ENCODE data around the gene ARMC12. TPM values are rescaled to one million over a fixed set of nuclear protein-coding genes. Genes with fewer than 3 reads are reported as not detected.

Gene ARMC12
- total RNA-seq, 1 donor from 2014 or later: 1.9 TPM

GRCh38 chr6:35737413-35738211 lies 780 bp downstream of the ARMC12 start:
- no peaks in the 10 kb centered on the region for H3K36me3 ChIP-seq
- peaks cover 59% of the 10 kb centered on the region for H3F3A ChIP-seq (ENCODE audit: low read depth)
- no peaks in the 10 kb centered on the region for H3K27me3 ChIP-seq
- peak overlapping the region; percentile 90 for H3K27ac ChIP-seq
- no peaks in the 10 kb centered on the region for H3K79me2 ChIP-seq (ENCODE audit: low read depth)
- H3K4me2 ChIP-seq: no peak overlapping the region
- Mint-ChIP-seq H3K4me3 (no peak overlapping the region), H3K4me1 (peaks cover 70% of the 10 kb centered on the region), H3K27me3 (ENCODE audit: insufficient read depth, low read depth) (peaks cover 8% of the 10 kb centered on the region), H3K27ac (peak overlapping the region; percentile 86), H3K36me3 (no peaks in the 10 kb centered on the region), H3K9me3 (no peaks in the 10 kb centered on the region)
- no peak for DNase-seq (ENCODE audit: low spot score)
- H2AFZ ChIP-seq (replicated peaks): peak overlapping the region; percentile 26
- no peak overlapping the region for H3K4me3 ChIP-seq
- H4K20me1 ChIP-seq (ENCODE audit: low read depth): no peaks in the 10 kb centered on the region
- no peaks in the 10 kb centered on the region for H3K9me3 ChIP-seq (ENCODE audit: low read depth)
- peaks cover 43% of the 10 kb centered on the region for H3K4me1 ChIP-seq
- H3K9ac ChIP-seq: no peak overlapping the region
- TF ChIP-seq CTCF (IDR thresholded peaks at IDR 0.05) (peak; percentile 62), EZH2 (IDR thresholded peaks at IDR 0.05) (no peak), EZH2phosphoT487 (IDR thresholded peaks at IDR 0.05) (no peak)

- H3K4me2 ChIP-seq: peak overlapping the region; percentile 69
- Mint-ChIP-seq H3K9me3 (no peaks in the 10 kb centered on the region), H3K27me3 (ENCODE audit: insufficient read depth, low read depth) (peaks cover 14% of the 10 kb centered on the region), H3K36me3 (no peaks in the 10 kb centered on the region), H3K27ac (peak overlapping the region; percentile 99), H3K4me3 (peak overlapping the region; percentile 65), H3K4me1 (peaks cover 62% of the 10 kb centered on the region)
- H3K27me3 ChIP-seq: no peaks in the 10 kb centered on the region
- H3K79me2 ChIP-seq (ENCODE audit: low read depth): no peaks in the 10 kb centered on the region
- DNase-seq (ENCODE audit: low spot score): peak; percentile 89
- peaks cover 38% of the 10 kb centered on the region for H3K4me1 ChIP-seq
- peak overlapping the region; percentile 90 for H3K27ac ChIP-seq
- no peak for TF ChIP-seq EZH2phosphoT487 (IDR thresholded peaks at IDR 0.05)
- no peak for TF ChIP-seq CTCF (IDR thresholded peaks at IDR 0.05)
- no peak for TF ChIP-seq EZH2 (IDR thresholded peaks at IDR 0.05)
- H4K20me1 ChIP-seq (ENCODE audit: low read depth): no peaks in the 10 kb centered on the region
- peaks cover 46% of the 10 kb centered on the region for H3F3A ChIP-seq (ENCODE audit: low read depth)
- no peak overlapping the region for H3K9ac ChIP-seq
- H3K4me3 ChIP-seq: peak overlapping the region; percentile 28
- H3K36me3 ChIP-seq: no peaks in the 10 kb centered on the region
- no peak overlapping the region for H2AFZ ChIP-seq (replicated peaks)
- H3K9me3 ChIP-seq (ENCODE audit: low read depth): no peaks in the 10 kb centered on the region
These were observed 3.1 kb downstream of the ARMC12 start for GRCh38 chr6:35739645-35740524.

- Mint-ChIP-seq H3K4me1 (peaks cover 45% of the 10 kb centered on the region), H3K36me3 (peaks cover 3% of the 10 kb centered on the region), H3K27me3 (ENCODE audit: insufficient read depth, low read depth) (peaks cover 11% of the 10 kb centered on the region), H3K4me3 (peak overlapping the region; percentile 7), H3K27ac (peak overlapping the region; percentile 97), H3K9me3 (peaks cover 6% of the 10 kb centered on the region)
- Histone ChIP-seq H4K20me1 (ENCODE audit: low read depth) (no peaks in the 10 kb centered on the region), H3K27ac (no peak overlapping the region), H2AFZ (replicated peaks) (peak overlapping the region; percentile 8), H3K9me3 (ENCODE audit: low read depth) (no peaks in the 10 kb centered on the region), H3K9ac (no peak overlapping the region), H3K4me1 (peaks cover 33% of the 10 kb centered on the region), H3K4me2 (no peak overlapping the region), H3K36me3 (no peaks in the 10 kb centered on the region), H3K27me3 (no peaks in the 10 kb centered on the region), H3F3A (ENCODE audit: low read depth) (peaks cover 40% of the 10 kb centered on the region), H3K79me2 (ENCODE audit: low read depth) (no peaks in the 10 kb centered on the region), H3K4me3 (no peak overlapping the region)
- no peak for DNase-seq (ENCODE audit: low spot score)
- TF ChIP-seq CTCF (IDR thresholded peaks at IDR 0.05) (peak; percentile 5), EZH2phosphoT487 (IDR thresholded peaks at IDR 0.05) (no peak)
These were observed 6.0 kb downstream of the ARMC12 start for GRCh38 chr6:35742842-35743241.

All from neural progenitor cell (in vitro differentiated cells).